ENCODE results near the gene SRI.
"Not testable (repeated sequence)": the region's sequence is repeated elsewhere in the genome, so short reads cannot be mapped to it uniquely, and the experiment has no call there.

SRI gene

DNA sequence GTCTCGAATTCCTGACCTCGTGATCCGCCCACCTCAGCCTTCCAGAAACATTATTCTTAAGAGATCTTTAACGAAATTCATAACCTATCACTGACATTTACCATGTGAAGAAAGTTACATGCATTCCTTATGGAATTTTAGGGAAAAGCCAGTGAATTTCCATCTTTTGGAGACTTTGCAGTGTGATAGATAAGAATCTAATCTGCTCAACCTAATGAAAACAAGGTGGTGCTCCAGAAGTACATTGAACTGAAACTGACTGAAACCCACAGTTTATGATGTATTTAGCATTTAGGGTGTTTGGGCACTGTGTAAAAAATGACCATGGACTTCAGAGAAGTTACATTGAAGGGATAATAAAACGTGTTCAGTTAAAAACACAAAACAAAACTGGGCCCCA is 43.6 kb downstream of the SRI start:
- DNase-seq (ENCODE audit: low read depth): no peak

DNA sequence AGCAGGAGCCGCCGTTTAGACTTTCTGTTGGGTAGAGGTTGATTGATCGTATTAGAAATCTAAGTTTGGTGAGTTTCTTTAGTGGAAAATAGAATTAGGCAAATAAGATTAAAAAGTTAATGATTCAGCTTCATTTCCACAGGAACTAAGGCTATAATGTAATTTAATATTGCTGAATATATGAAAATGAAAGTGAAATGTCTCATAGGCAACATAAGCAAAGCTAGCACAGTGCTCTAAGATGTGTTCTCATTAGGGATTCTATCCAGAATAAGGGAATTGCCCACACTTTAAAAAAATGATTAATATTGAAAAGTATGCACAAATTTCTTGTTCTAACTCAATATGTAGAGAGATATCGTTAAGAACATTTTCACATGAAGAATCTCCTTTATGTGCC is 47.0 kb downstream of the SRI start:
- DNase-seq (ENCODE audit: low read depth): no peak

- DNase-seq (ENCODE audit: low read depth): no peak
Observed at GRCh38 chr7:88169717-88170320, 50.0 kb downstream of the SRI start.

- no peak for DNase-seq (ENCODE audit: low read depth)
Observed at GRCh38 chr7:88167721-88168120, 52.1 kb downstream of the SRI start.

DNA sequence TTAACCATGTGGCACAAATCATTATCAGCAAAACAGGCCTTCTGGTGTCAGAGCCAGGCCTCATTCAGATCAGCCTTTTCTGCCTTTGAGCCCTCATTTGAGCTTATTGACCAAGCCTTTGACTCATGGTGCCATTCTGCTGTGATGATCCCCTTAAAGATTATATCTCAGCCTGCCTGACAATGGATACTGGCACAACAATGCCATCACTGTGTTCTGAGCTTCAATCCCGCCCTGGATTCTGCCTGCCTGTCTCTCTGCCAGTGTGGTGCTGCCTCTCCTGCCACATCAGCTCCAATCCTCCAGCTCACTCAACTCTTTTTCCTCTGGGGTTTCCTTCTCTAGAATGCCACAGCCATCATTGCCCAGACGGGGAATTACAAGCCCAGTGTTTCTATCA is 52.6 kb downstream of the SRI start:
- no peak for DNase-seq (ENCODE audit: low read depth)

GRCh38 chr7:88165697-88166096 is 54.1 kb downstream of the SRI start:
- no peak for DNase-seq (ENCODE audit: low read depth)

GRCh38 chr7:88159741-88160140 is 60.1 kb downstream of the SRI start:
- not testable (repeated sequence) for DNase-seq (ENCODE audit: low read depth)

DNA sequence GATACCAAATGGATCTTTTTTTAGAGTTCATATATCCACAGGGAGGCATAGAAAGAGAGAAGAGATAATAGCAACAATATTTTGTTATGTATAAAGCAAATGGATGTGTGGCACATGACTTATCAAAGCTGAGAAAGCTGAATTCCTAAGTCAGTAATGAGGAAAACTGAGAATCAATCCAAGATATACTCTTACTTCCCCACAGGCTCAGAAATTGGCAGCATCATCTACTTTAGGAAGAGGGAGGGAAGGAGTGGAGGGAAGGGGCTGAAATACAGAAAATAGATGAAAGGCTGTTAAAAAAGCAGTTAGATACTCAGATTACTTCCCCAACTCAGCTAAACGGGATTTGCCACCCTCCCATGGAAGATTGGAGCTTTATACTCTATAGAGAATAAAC is 63.5 kb downstream of the SRI start:
- no peak for DNase-seq (ENCODE audit: low read depth)

- DNase-seq (ENCODE audit: low read depth): no peak
Observed at GRCh38 chr7:88155756-88156155, 64.1 kb downstream of the SRI start.
